Adrenal gland (tissue), 5 donors: ENCODE results near the gene APOD.
"Not testable (repeated sequence)": the region's sequence is repeated elsewhere in the genome, so short reads cannot be mapped to it uniquely, and the experiment has no call there.

Source experiments
- POLR2A ChIP-seq, 2 donors: fragments of 450-650 bp; IDR thresholded peaks; one replicate each; pipeline ENCODE4 v1.6.1; 2017; ENCODE audit warnings: antibody characterized with exemption in 2 of 2, mild to moderate bottlenecking in 2 of 2, moderate library complexity in 1 of 2
- TF ChIP-seq, protein P1 (sequence below), 6 experiments: fragments of 450-650 bp in 4 of 6; fragments of 200-600 bp in 2 of 6; sonication (generic) in 1 of 6; IDR thresholded peaks; 1 replicate in 5 of 6; 2 replicates in 1 of 6; pipeline versions ENCODE4 v1.5.1 to v1.8.0; 2016 to 2021; ENCODE audit warnings: antibody characterized with exemption in 6 of 6, mild to moderate bottlenecking in 2 of 6, moderate library complexity in 1 of 6
- donor health status: DM: no; HTN: no; CAD: no.

DNA sequence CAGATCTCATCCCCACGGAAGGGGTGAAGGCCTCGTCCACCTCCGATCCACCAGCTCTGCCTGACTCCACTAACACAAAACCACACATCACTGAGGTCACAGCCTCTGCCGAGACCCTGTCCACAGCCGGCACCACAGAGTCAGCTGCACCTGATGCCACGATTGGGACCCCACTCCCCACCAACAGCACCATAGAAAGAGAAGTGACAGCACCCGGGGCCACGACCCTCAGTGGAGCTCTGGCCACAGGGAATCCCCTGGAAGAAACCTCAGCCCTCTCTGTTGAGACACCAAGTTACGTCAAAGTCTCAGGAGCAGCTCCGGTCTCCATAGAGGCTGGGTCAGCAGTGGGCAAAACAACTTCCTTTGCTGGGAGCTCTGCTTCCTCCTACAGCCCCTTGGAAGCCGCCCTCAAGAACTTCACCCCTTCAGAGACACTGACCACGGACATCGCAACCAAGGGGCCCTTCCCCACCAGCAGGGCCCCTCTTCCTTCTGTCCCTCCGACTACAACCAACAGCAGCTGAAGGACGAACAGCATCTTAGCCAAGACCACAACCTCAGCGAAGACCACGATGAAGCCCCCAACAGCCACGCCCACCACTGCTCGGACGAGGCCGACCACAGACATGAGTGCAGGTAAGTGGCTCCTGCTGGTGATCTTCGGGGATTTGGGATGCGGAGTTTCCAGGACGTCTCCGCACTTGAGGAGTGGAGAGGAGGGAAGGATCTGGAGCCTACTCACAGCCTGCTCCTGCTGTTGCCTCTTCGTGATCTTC, 36.0 kb upstream of the APOD start:
- TF ChIP-seq, protein P1, sequence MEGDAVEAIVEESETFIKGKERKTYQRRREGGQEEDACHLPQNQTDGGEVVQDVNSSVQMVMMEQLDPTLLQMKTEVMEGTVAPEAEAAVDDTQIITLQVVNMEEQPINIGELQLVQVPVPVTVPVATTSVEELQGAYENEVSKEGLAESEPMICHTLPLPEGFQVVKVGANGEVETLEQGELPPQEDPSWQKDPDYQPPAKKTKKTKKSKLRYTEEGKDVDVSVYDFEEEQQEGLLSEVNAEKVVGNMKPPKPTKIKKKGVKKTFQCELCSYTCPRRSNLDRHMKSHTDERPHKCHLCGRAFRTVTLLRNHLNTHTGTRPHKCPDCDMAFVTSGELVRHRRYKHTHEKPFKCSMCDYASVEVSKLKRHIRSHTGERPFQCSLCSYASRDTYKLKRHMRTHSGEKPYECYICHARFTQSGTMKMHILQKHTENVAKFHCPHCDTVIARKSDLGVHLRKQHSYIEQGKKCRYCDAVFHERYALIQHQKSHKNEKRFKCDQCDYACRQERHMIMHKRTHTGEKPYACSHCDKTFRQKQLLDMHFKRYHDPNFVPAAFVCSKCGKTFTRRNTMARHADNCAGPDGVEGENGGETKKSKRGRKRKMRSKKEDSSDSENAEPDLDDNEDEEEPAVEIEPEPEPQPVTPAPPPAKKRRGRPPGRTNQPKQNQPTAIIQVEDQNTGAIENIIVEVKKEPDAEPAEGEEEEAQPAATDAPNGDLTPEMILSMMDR (IDR thresholded peaks at IDR 0.05), result not testable (repeated sequence)
- not testable (repeated sequence) for TF ChIP-seq POLR2A (IDR thresholded peaks at IDR 0.05)
